Nephron progenitor cell (in vitro differentiated cells): ENCODE measurements around the gene SLC4A1.

Experiments
- DNase-seq: peaks from one replicate; pipeline ENCODE4 v3.0.0; 2021
- H3K27ac Mint-ChIP-seq: 2 replicates; pipeline ENCODE4 v1.8.0; 2021; ENCODE audit warnings: mild to moderate bottlenecking, moderate library complexity, mixed read lengths
- H3K27me3 Mint-ChIP-seq: 2 replicates; pipeline ENCODE4 v1.8.0; 2021; ENCODE audit warnings: mild to moderate bottlenecking, low read depth, mixed read lengths; ENCODE audit not compliant: poor library complexity
- H3K36me3 Mint-ChIP-seq: 2 replicates; pipeline ENCODE4 v1.8.0; 2021; ENCODE audit warnings: low read depth, mixed read lengths
- H3K4me1 Mint-ChIP-seq: 2 replicates; pipeline ENCODE4 v1.8.0; 2021; ENCODE audit warnings: mixed read lengths
- H3K4me3 Mint-ChIP-seq: 2 replicates; pipeline ENCODE4 v1.8.0; 2021; ENCODE audit warnings: mild to moderate bottlenecking, moderate library complexity, mixed read lengths
- H3K9me3 Mint-ChIP-seq: 2 replicates; pipeline ENCODE4 v1.8.0; 2021; ENCODE audit warnings: mild to moderate bottlenecking, moderate library complexity, mixed read lengths
- TF ChIP-seq, protein P1 (sequence below): fragments of 200-600 bp; sonication (generic); IDR thresholded peaks from 2 replicates; pipeline ENCODE4 v1.5.0; 2021; ENCODE audit warnings: antibody characterized with exemption

SLC4A1 gene

DNA sequence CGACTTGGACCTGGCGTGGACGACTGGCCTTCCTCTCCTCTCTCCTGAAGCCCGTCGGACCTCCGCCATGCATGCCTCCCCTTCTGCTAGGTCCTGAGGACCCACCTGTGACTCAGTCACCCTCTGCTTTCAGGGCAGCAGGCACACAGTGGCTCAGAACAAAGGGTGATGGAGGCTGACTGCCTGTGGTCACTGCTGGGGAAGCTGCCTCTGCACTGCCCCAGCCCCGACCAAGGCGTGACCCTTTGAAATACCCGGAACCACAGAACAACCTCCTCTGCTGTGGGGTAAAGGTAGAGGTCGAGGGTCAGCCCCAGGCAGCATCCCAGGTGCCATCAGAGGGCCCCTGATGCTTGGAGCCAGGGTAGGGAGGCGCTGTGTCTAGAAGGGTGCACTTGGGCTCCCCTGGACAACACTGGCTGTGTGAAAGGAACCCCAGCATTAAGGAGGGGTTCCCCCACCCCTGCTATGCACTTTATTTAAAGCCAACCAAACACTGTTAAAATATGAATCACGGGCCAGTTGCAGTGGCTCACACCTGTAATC lies 12.5 kb upstream of the SLC4A1 start:
- H3K9me3 Mint-ChIP-seq: no peaks in the 10 kb centered on the region
- H3K4me1 Mint-ChIP-seq: peaks cover 14% of the 10 kb centered on the region
- TF ChIP-seq, protein P1, sequence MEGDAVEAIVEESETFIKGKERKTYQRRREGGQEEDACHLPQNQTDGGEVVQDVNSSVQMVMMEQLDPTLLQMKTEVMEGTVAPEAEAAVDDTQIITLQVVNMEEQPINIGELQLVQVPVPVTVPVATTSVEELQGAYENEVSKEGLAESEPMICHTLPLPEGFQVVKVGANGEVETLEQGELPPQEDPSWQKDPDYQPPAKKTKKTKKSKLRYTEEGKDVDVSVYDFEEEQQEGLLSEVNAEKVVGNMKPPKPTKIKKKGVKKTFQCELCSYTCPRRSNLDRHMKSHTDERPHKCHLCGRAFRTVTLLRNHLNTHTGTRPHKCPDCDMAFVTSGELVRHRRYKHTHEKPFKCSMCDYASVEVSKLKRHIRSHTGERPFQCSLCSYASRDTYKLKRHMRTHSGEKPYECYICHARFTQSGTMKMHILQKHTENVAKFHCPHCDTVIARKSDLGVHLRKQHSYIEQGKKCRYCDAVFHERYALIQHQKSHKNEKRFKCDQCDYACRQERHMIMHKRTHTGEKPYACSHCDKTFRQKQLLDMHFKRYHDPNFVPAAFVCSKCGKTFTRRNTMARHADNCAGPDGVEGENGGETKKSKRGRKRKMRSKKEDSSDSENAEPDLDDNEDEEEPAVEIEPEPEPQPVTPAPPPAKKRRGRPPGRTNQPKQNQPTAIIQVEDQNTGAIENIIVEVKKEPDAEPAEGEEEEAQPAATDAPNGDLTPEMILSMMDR: no peak
- no peak for DNase-seq
- H3K36me3 Mint-ChIP-seq: no peaks in the 10 kb centered on the region
- H3K27ac Mint-ChIP-seq: no peak overlapping the region
- H3K4me3 Mint-ChIP-seq: no peak overlapping the region
- peaks cover 32% of the 10 kb centered on the region for H3K27me3 Mint-ChIP-seq

DNA sequence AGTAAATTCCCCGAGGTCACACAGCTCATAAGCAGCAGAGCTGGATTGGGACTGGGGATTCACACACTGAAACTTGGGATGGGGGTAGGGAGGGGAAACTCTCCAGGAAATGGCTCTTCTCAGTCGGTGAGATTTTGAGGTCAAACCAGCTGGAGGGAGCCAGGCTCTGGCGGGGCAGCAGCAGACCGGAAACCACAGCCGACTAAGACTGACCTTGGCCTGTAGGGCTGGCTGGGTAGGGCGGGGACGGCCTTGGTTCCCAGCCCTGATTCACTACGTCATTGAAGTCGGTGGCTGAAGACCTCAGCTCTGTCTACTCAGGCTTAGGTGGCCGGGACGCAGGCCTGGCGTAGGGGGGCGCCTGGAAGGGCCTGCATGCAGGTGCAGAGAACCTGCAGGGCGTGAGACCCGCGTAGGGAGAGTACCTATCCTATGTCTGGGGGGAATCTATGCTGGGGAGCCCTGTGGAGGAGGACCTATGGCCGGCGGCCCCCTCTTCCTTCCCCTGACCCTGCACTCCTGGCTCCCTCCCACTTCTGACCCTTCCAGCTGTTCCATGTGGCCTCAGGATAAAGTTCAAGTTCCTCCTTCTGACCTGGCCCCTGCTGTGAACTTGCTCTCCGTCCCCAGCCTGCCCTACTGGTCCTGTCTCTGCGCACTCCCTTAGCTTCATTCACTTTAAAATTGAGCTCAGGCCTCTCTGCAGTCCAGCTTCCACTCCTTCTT lies 11.9 kb upstream of the SLC4A1 start:
- H3K4me1 Mint-ChIP-seq: peaks cover 20% of the 10 kb centered on the region
- no peak overlapping the region for H3K4me3 Mint-ChIP-seq
- no peaks in the 10 kb centered on the region for H3K9me3 Mint-ChIP-seq
- TF ChIP-seq, protein P1: no peak
- H3K27me3 Mint-ChIP-seq: peaks cover 38% of the 10 kb centered on the region
- H3K27ac Mint-ChIP-seq: no peak overlapping the region
- DNase-seq: peak; percentile 59
- no peaks in the 10 kb centered on the region for H3K36me3 Mint-ChIP-seq

DNA sequence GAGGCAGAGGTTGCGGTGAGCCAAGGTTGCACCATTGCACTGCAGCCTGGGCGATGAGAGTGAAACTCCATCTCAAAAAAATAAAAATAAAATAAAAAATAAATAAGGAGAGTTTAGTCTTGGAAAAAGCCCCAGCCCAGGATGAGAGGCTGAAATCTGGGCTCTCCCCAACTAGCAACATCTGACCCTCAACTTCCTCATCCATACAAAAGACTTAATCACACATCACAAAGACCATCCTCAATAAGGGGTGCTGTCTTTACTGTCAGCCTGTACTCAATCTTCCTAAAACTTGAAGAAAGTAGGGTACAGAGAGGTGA lies 11.4 kb upstream of the SLC4A1 start:
- no peaks in the 10 kb centered on the region for H3K9me3 Mint-ChIP-seq
- DNase-seq: no peak
- TF ChIP-seq, protein P1: no peak
- H3K27ac Mint-ChIP-seq: no peak overlapping the region
- H3K27me3 Mint-ChIP-seq: peaks cover 40% of the 10 kb centered on the region
- no peak overlapping the region for H3K4me3 Mint-ChIP-seq
- peaks cover 24% of the 10 kb centered on the region for H3K4me1 Mint-ChIP-seq
- no peaks in the 10 kb centered on the region for H3K36me3 Mint-ChIP-seq

DNA sequence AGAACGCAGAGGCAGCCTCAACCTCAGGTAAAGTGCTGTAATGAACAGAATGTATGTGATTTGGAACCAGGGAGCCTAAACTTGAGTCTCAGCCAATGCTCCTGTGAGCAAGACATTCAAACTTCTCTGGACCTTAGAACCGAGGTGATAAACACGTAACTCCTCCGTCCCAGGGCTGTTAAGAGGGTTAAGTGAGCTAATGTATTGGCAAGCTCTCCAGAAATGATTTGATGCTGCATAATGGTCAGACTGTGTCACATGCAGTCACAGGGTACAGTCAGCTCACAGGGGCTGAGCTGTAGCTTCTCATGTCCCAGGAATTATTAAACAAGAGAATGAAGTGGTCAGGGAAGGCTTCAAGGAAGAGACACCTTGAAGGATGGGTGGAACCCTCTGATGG lies 10.0 kb upstream of the SLC4A1 start:
- Mint-ChIP-seq H3K27ac (no peak overlapping the region), H3K9me3 (no peaks in the 10 kb centered on the region), H3K36me3 (no peaks in the 10 kb centered on the region), H3K4me3 (no peak overlapping the region), H3K4me1 (peaks cover 38% of the 10 kb centered on the region), H3K27me3 (peaks cover 40% of the 10 kb centered on the region)
- TF ChIP-seq, protein P1: no peak
- no peak for DNase-seq

DNA sequence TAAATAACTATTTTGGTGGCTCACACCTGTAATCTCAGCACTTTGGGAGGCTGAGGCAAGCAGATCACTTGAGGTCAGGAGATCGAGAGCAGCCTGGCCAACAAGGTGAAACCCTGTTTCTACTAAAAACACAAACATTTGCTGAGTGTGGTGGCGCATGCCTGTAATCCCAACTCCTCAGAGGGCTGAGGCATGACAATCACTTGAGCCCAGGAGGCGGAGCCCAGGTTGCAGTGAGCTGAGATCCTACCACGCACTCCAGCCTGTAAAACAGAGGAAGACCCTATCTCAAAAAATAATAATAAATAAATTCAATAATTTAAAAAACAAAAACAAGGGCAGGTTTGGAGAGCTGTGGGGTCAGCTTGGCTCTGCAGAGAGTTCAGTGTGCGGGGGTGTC lies 5.7 kb upstream of the SLC4A1 start:
- peaks cover 47% of the 10 kb centered on the region for H3K4me1 Mint-ChIP-seq
- H3K27ac Mint-ChIP-seq: no peak overlapping the region
- H3K9me3 Mint-ChIP-seq: no peaks in the 10 kb centered on the region
- no peak for DNase-seq
- no peak overlapping the region for H3K4me3 Mint-ChIP-seq
- peaks cover 16% of the 10 kb centered on the region for H3K27me3 Mint-ChIP-seq
- TF ChIP-seq, protein P1: no peak
- H3K36me3 Mint-ChIP-seq: no peaks in the 10 kb centered on the region

DNA sequence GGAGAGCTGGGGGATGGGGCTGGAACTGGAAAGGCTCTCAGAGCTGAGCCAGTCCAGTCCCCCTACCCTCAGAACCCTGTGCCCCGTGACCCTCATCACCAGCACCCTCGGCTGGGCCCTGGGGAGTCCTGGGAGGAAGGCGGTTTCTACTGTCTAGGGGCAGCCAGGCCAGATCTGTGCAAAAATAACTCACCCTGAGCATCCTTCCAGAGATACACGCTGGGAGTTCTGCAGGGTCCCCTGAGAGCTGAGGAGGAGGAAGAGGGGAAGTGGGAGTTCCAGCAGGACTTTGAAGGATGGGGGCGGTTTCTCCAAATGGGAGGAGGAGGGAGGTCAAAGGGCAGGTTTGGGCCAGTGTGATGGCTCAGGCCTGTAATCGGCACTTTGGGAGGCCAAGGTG lies 5.0 kb upstream of the SLC4A1 start:
- peak overlapping the region; percentile 55 for H3K27ac Mint-ChIP-seq
- peaks cover 50% of the 10 kb centered on the region for H3K4me1 Mint-ChIP-seq
- H3K4me3 Mint-ChIP-seq: no peak overlapping the region
- H3K27me3 Mint-ChIP-seq: peaks cover 16% of the 10 kb centered on the region
- TF ChIP-seq, protein P1: no peak
- no peak for DNase-seq
- H3K9me3 Mint-ChIP-seq: no peaks in the 10 kb centered on the region
- H3K36me3 Mint-ChIP-seq: no peaks in the 10 kb centered on the region
